Measurements from ENCODE around the gene MAP2K7. TPM values are rescaled to one million over a fixed set of nuclear protein-coding genes. Genes with fewer than 3 reads are reported as not detected.

MAP2K7 gene
- total RNA-seq, 1 donor from 2014 or later, result 9.6 TPM

- no peak for DNase-seq (ENCODE audit: low spot score)
Observed at GRCh38 chr19:7866399-7867091, 37.1 kb upstream of the MAP2K7 start.

GRCh38 chr19:7867092-7867844, 36.4 kb upstream of the MAP2K7 start:
- no peak for DNase-seq (ENCODE audit: low spot score)

GRCh38 chr19:7868326-7868670, 35.4 kb upstream of the MAP2K7 start:
- no peak for DNase-seq (ENCODE audit: low spot score)

- peak; percentile 69 for DNase-seq (ENCODE audit: low spot score)
Observed at GRCh38 chr19:7868671-7869452, 34.8 kb upstream of the MAP2K7 start.

GRCh38 chr19:7869453-7869909, 34.2 kb upstream of the MAP2K7 start:
- DNase-seq (ENCODE audit: low spot score), result peak; percentile 46

- DNase-seq (ENCODE audit: low spot score), result peak; percentile 47
Observed at GRCh38 chr19:7869910-7870511, 33.7 kb upstream of the MAP2K7 start.

GRCh38 chr19:7870571-7871436, 32.9 kb upstream of the MAP2K7 start:
- DNase-seq (ENCODE audit: low spot score), result peak; percentile 35

GRCh38 chr19:7871437-7872305, 32.0 kb upstream of the MAP2K7 start:
- peak; percentile 92 for DNase-seq (ENCODE audit: low spot score)

- no peak for DNase-seq (ENCODE audit: low spot score)
Observed at GRCh38 chr19:7872306-7873204, 31.1 kb upstream of the MAP2K7 start.

- DNase-seq (ENCODE audit: low spot score), result no peak
Observed at GRCh38 chr19:7873304-7874075, 30.2 kb upstream of the MAP2K7 start.

GRCh38 chr19:7874076-7874896, 29.4 kb upstream of the MAP2K7 start, which contains the start of gene PRR36:
TSS of gene PRR36 (minus strand) at chr19:7874390. CDS start at chr19:7873689, 701 bp downstream.
- no peak for DNase-seq (ENCODE audit: low spot score)

GRCh38 chr19:7874897-7875273, 28.8 kb upstream of the MAP2K7 start:
- no peak for DNase-seq (ENCODE audit: low spot score)

- no peak for DNase-seq (ENCODE audit: low spot score)
Observed at GRCh38 chr19:7877249-7877836, 26.3 kb upstream of the MAP2K7 start.

- DNase-seq (ENCODE audit: low spot score), result no peak
Observed at GRCh38 chr19:7879111-7879807, 24.4 kb upstream of the MAP2K7 start.

GRCh38 chr19:7879836-7880235, 23.8 kb upstream of the MAP2K7 start:
- DNase-seq (ENCODE audit: low spot score), result no peak

- DNase-seq (ENCODE audit: low spot score), result no peak
Observed at GRCh38 chr19:7881910-7882309, 21.8 kb upstream of the MAP2K7 start.

All from umbilical cord (tissue), 2 donors.